Measurements from ENCODE around the gene PITX2. TPM values are rescaled to one million over a fixed set of nuclear protein-coding genes. Genes with fewer than 3 reads are reported as not detected.

Gene PITX2
- total RNA-seq, result not detected

- Mint-ChIP-seq H3K36me3 (ENCODE audit: low read depth) (peaks cover 26% of the 10 kb centered on the region), H3K27me3 (ENCODE audit: low read depth) (peaks cover 90% of the 10 kb centered on the region), H3K4me1 (ENCODE audit: low read depth) (peaks cover 10% of the 10 kb centered on the region), H3K27ac (peak within 1 kb of the TSS; percentile 37), H3K4me3 (peak within 1 kb of the TSS; percentile 57), H3K9me3 (ENCODE audit: insufficient read depth) (peaks cover 16% of the 10 kb centered on the region)
- ATAC-seq, result peak; percentile 74
- peak; percentile 55 for DNase-seq
- POLR2A ChIA-PET, result no interaction called here
- CTCF ChIA-PET, result interaction anchor here (1.2 to 1.8 kb wide), 2 partner anchors 10 to 11 kb away, joined by 4 read pairs; no protein-coding TSS in a partner anchor
These were observed at the start of gene PITX2 for GRCh38 chr4:110622841-110623717. PITX2 (minus strand) TSS chr4:110623077; CDS start chr4:110622460, 617 bp downstream.

- Mint-ChIP-seq H3K27ac (no peak overlapping the region), H3K27me3 (ENCODE audit: low read depth) (no peaks in the 10 kb centered on the region), H3K36me3 (ENCODE audit: low read depth) (no peaks in the 10 kb centered on the region), H3K4me1 (ENCODE audit: low read depth) (no peaks in the 10 kb centered on the region), H3K9me3 (ENCODE audit: insufficient read depth) (no peaks in the 10 kb centered on the region), H3K4me3 (no peak overlapping the region)
- DNase-seq (no peak), ATAC-seq (no peak)
- CTCF ChIA-PET, result no interaction called here
- POLR2A ChIA-PET, result no interaction called here
These were observed 48.8 kb upstream of the PITX2 start for GRCh38 chr4:110671679-110672078.

GRCh38 chr4:110669663-110670062, 46.8 kb upstream of the PITX2 start:
- no peaks in the 10 kb centered on the region for H3K4me1 Mint-ChIP-seq (ENCODE audit: low read depth)
- ATAC-seq (no peak), DNase-seq (no peak)
- H3K27ac Mint-ChIP-seq, result no peak overlapping the region
- CTCF ChIA-PET, result no interaction called here
- H3K9me3 Mint-ChIP-seq (ENCODE audit: insufficient read depth), result no peaks in the 10 kb centered on the region
- H3K4me3 Mint-ChIP-seq, result no peak overlapping the region
- no peaks in the 10 kb centered on the region for H3K36me3 Mint-ChIP-seq (ENCODE audit: low read depth)
- POLR2A ChIA-PET, result no interaction called here
- no peaks in the 10 kb centered on the region for H3K27me3 Mint-ChIP-seq (ENCODE audit: low read depth)

GRCh38 chr4:110668463-110669235, 45.8 kb upstream of the PITX2 start:
- DNase-seq (no peak), ATAC-seq (no peak)
- ChIA-PET POLR2A (no interaction called here), CTCF (no interaction called here)
- no peaks in the 10 kb centered on the region for H3K27me3 Mint-ChIP-seq (ENCODE audit: low read depth)
- no peak overlapping the region for H3K4me3 Mint-ChIP-seq
- no peaks in the 10 kb centered on the region for H3K4me1 Mint-ChIP-seq (ENCODE audit: low read depth)
- no peak overlapping the region for H3K27ac Mint-ChIP-seq
- no peaks in the 10 kb centered on the region for H3K9me3 Mint-ChIP-seq (ENCODE audit: insufficient read depth)
- no peaks in the 10 kb centered on the region for H3K36me3 Mint-ChIP-seq (ENCODE audit: low read depth)

- Mint-ChIP-seq H3K27ac (no peak overlapping the region), H3K4me3 (no peak overlapping the region), H3K9me3 (ENCODE audit: insufficient read depth) (no peaks in the 10 kb centered on the region), H3K36me3 (ENCODE audit: low read depth) (no peaks in the 10 kb centered on the region), H3K4me1 (ENCODE audit: low read depth) (no peaks in the 10 kb centered on the region), H3K27me3 (ENCODE audit: low read depth) (no peaks in the 10 kb centered on the region)
- ATAC-seq, result no peak
- ChIA-PET CTCF (no interaction called here), POLR2A (no interaction called here)
- DNase-seq, result no peak
These were observed 44.8 kb upstream of the PITX2 start for GRCh38 chr4:110667670-110668069.

GRCh38 chr4:110666030-110666429, 43.2 kb upstream of the PITX2 start:
- Mint-ChIP-seq H3K36me3 (ENCODE audit: low read depth) (no peaks in the 10 kb centered on the region), H3K4me3 (no peak overlapping the region), H3K27ac (no peak overlapping the region), H3K27me3 (ENCODE audit: low read depth) (no peaks in the 10 kb centered on the region), H3K9me3 (ENCODE audit: insufficient read depth) (no peaks in the 10 kb centered on the region), H3K4me1 (ENCODE audit: low read depth) (no peaks in the 10 kb centered on the region)
- POLR2A ChIA-PET, result no interaction called here
- DNase-seq (no peak), ATAC-seq (no peak)
- CTCF ChIA-PET, result no interaction called here

GRCh38 chr4:110663738-110664444, 41.0 kb upstream of the PITX2 start:
- Mint-ChIP-seq H3K27me3 (ENCODE audit: low read depth) (peaks cover 2% of the 10 kb centered on the region), H3K27ac (no peak overlapping the region), H3K9me3 (ENCODE audit: insufficient read depth) (no peaks in the 10 kb centered on the region), H3K4me1 (ENCODE audit: low read depth) (no peaks in the 10 kb centered on the region), H3K4me3 (no peak overlapping the region), H3K36me3 (ENCODE audit: low read depth) (no peaks in the 10 kb centered on the region)
- ATAC-seq, result no peak
- CTCF ChIA-PET, result interaction anchor here (0.7 kb wide), 1 partner anchor 72 kb away, joined by 3 read pairs; no protein-coding TSS in a partner anchor
- no peak for DNase-seq
- POLR2A ChIA-PET, result no interaction called here

GRCh38 chr4:110663206-110663605, 40.3 kb upstream of the PITX2 start:
- no peak overlapping the region for H3K27ac Mint-ChIP-seq
- ATAC-seq, result no peak
- H3K4me3 Mint-ChIP-seq, result no peak overlapping the region
- POLR2A ChIA-PET, result no interaction called here
- H3K9me3 Mint-ChIP-seq (ENCODE audit: insufficient read depth), result no peaks in the 10 kb centered on the region
- DNase-seq, result no peak
- H3K4me1 Mint-ChIP-seq (ENCODE audit: low read depth), result no peaks in the 10 kb centered on the region
- CTCF ChIA-PET, result interaction anchor here (0.7 kb wide), 1 partner anchor 72 kb away, joined by 3 read pairs; no protein-coding TSS in a partner anchor
- peaks cover 2% of the 10 kb centered on the region for H3K27me3 Mint-ChIP-seq (ENCODE audit: low read depth)
- H3K36me3 Mint-ChIP-seq (ENCODE audit: low read depth), result no peaks in the 10 kb centered on the region

GRCh38 chr4:110660755-110661154, 37.9 kb upstream of the PITX2 start:
- ChIA-PET POLR2A (no interaction called here), CTCF (no interaction called here)
- no peak for DNase-seq
- Mint-ChIP-seq H3K27me3 (ENCODE audit: low read depth) (peaks cover 2% of the 10 kb centered on the region), H3K4me1 (ENCODE audit: low read depth) (no peaks in the 10 kb centered on the region), H3K27ac (no peak overlapping the region), H3K36me3 (ENCODE audit: low read depth) (no peaks in the 10 kb centered on the region), H3K9me3 (ENCODE audit: insufficient read depth) (no peaks in the 10 kb centered on the region), H3K4me3 (no peak overlapping the region)
- no peak for ATAC-seq

- H3K4me3 Mint-ChIP-seq, result no peak overlapping the region
- ATAC-seq, result no peak
- no peak overlapping the region for H3K27ac Mint-ChIP-seq
- H3K4me1 Mint-ChIP-seq (ENCODE audit: low read depth), result no peaks in the 10 kb centered on the region
- ChIA-PET CTCF (no interaction called here), POLR2A (no interaction called here)
- H3K9me3 Mint-ChIP-seq (ENCODE audit: insufficient read depth), result no peaks in the 10 kb centered on the region
- no peaks in the 10 kb centered on the region for H3K27me3 Mint-ChIP-seq (ENCODE audit: low read depth)
- DNase-seq, result no peak
- no peaks in the 10 kb centered on the region for H3K36me3 Mint-ChIP-seq (ENCODE audit: low read depth)
These were observed 31.4 kb upstream of the PITX2 start for GRCh38 chr4:110654254-110654635.

GRCh38 chr4:110653321-110654253, 30.7 kb upstream of the PITX2 start:
- H3K4me1 Mint-ChIP-seq (ENCODE audit: low read depth), result no peaks in the 10 kb centered on the region
- POLR2A ChIA-PET, result no interaction called here
- DNase-seq (no peak), ATAC-seq (no peak)
- no peak overlapping the region for H3K27ac Mint-ChIP-seq
- H3K36me3 Mint-ChIP-seq (ENCODE audit: low read depth), result no peaks in the 10 kb centered on the region
- H3K4me3 Mint-ChIP-seq, result no peak overlapping the region
- CTCF ChIA-PET, result no interaction called here
- no peaks in the 10 kb centered on the region for H3K27me3 Mint-ChIP-seq (ENCODE audit: low read depth)
- H3K9me3 Mint-ChIP-seq (ENCODE audit: insufficient read depth), result no peaks in the 10 kb centered on the region
